Measurements from ENCODE around the gene LCE1E.

DNA sequence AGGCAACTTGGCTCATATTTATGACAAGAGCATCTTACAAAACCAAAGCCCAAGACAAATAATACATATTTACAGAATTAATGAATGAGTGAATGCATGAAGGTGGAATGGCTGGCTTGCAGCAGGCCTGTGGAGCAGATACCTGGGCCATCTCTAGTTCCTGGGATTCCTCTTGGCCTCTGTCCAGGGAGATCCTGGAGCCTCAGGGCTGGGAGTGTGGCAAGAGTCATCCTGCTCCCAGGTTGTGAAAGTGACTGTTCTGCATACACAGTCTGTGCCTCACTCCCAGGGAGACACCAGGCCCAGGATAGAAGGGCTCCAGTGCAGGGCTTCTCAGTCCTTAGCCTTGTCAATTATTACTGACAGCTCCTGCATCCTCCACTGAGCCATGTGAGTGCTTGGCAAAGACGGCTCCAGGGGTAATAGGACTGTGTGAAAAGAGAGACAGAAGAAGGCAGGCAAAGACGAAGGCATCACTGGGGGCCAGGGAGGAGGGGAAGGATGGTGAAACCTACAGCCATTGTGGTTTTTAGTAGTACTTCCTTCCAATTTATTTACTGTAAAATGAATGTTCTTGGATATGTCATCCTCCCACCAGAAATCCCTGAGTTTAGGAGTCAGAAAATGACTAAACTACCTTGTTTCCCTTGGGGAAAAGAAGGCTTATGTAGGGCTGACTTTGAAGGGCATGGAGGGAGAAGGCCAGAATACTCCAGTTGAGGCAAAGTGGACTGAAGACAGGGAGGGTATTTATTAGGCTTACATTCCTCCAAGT lies 42.5 kb upstream of the LCE1E start:
- TF ChIP-seq, protein P1, sequence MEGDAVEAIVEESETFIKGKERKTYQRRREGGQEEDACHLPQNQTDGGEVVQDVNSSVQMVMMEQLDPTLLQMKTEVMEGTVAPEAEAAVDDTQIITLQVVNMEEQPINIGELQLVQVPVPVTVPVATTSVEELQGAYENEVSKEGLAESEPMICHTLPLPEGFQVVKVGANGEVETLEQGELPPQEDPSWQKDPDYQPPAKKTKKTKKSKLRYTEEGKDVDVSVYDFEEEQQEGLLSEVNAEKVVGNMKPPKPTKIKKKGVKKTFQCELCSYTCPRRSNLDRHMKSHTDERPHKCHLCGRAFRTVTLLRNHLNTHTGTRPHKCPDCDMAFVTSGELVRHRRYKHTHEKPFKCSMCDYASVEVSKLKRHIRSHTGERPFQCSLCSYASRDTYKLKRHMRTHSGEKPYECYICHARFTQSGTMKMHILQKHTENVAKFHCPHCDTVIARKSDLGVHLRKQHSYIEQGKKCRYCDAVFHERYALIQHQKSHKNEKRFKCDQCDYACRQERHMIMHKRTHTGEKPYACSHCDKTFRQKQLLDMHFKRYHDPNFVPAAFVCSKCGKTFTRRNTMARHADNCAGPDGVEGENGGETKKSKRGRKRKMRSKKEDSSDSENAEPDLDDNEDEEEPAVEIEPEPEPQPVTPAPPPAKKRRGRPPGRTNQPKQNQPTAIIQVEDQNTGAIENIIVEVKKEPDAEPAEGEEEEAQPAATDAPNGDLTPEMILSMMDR (IDR thresholded peaks at IDR 0.05) = no peak
- TF ChIP-seq POLR2AphosphoS5 (IDR thresholded peaks at IDR 0.05) = no peak
- TF ChIP-seq POLR2A (IDR thresholded peaks at IDR 0.05) = no peak
